Glomerular visceral epithelial cell (primary cell): ENCODE results near the gene NDUFS8.

Experiments
- DNase-seq: peaks from one replicate; pipeline ENCODE4 v3.0.0-alpha.2; 2016; ENCODE audit errors: extremely low spot score

Gene NDUFS8

GRCh38 chr11:68036141-68036716 lies 5.7 kb downstream of the NDUFS8 start:
- DNase-seq = no peak

- no peak for DNase-seq
These were observed 6.3 kb downstream of the NDUFS8 start for GRCh38 chr11:68036717-68037239.

GRCh38 chr11:68037411-68038225 lies 7.1 kb downstream of the NDUFS8 start:
- no peak for DNase-seq

GRCh38 chr11:68038226-68038717 lies 7.8 kb downstream of the NDUFS8 start:
- no peak for DNase-seq

- DNase-seq = peak; percentile 80
These were observed 8.4 kb downstream of the NDUFS8 start, which contains the start of gene TCIRG1 for GRCh38 chr11:68038718-68039525. Gene TCIRG1, plus strand, starts transcription at chr11:68039025. Its CDS starts 2,247 bp downstream, at chr11:68041272.

- DNase-seq = no peak
These were observed 9.1 kb downstream of the NDUFS8 start for GRCh38 chr11:68039526-68040086.

GRCh38 chr11:68040101-68040956 lies 9.8 kb downstream of the NDUFS8 start:
- DNase-seq = peak; percentile 55

GRCh38 chr11:68040957-68041591 lies 10.6 kb downstream of the NDUFS8 start:
- DNase-seq = no peak

- no peak for DNase-seq
These were observed 11.2 kb downstream of the NDUFS8 start for GRCh38 chr11:68041617-68042218.

- DNase-seq = no peak
These were observed 11.9 kb downstream of the NDUFS8 start for GRCh38 chr11:68042219-68043028.

GRCh38 chr11:68043029-68043348 lies 12.5 kb downstream of the NDUFS8 start:
- DNase-seq = no peak

- DNase-seq = no peak
These were observed 13.1 kb downstream of the NDUFS8 start for GRCh38 chr11:68043349-68044144.

- no peak for DNase-seq
These were observed 13.8 kb downstream of the NDUFS8 start for GRCh38 chr11:68044145-68044813.

GRCh38 chr11:68044898-68045351 lies 14.4 kb downstream of the NDUFS8 start:
- DNase-seq = no peak

GRCh38 chr11:68047437-68048290 lies 17.2 kb downstream of the NDUFS8 start:
- DNase-seq = no peak

- DNase-seq = no peak
These were observed 18.4 kb downstream of the NDUFS8 start for GRCh38 chr11:68048681-68049508.
